Ovary (tissue), 3 donors: ENCODE measurements around the gene ST14.

Experiments used
- CTCF ChIP-seq, 3 donors: fragments of 450-650 bp in 2 of 3; fragments of 200-600 bp in 1 of 3; IDR thresholded peaks; one replicate each; pipeline versions ENCODE4 v1.5.1 to v1.8.0; 2016 to 2022; ENCODE audit warnings: antibody characterized with exemption in 3 of 3, mild to moderate bottlenecking in 1 of 3
- EP300 ChIP-seq: sonication (generic); formaldehyde crosslinking; IDR thresholded peaks from one replicate; pipeline ENCODE4 v1.6.1; 2017; ENCODE audit warnings: antibody characterized with exemption
- POLR2A ChIP-seq: fragments of 450-650 bp; IDR thresholded peaks from one replicate; pipeline ENCODE4 v1.6.1; 2017; ENCODE audit warnings: antibody characterized with exemption, mild to moderate bottlenecking, moderate library complexity
- donor health status: DM: no; HTN: no; CAD: no.

GRCh38 chr11:130165601-130166456 is 6.2 kb downstream of the ST14 start:
- TF ChIP-seq CTCF (IDR thresholded peaks at IDR 0.05) (no peak), EP300 (no peak), POLR2A (no peak)
